Transverse colon (tissue), 4 donors: ENCODE measurements around the gene RNU6-1. TPM values are rescaled to one million over a fixed set of nuclear protein-coding genes. Genes with fewer than 3 reads are reported as not detected.

Experiments used
- DNase-seq: peaks from one replicate; pipeline ENCODE4 v3.0.0-alpha.2; 2019
- H3K27ac ChIP-seq, 4 donors: fragments of 200-600 bp; sonication (generic); 2 replicates each; pipeline ENCODE4 v1.5.1; 2016 to 2018; ENCODE audit warnings: inconsistent platforms in 4 of 4
- H3K27me3 ChIP-seq: fragments of 200-600 bp; sonication (generic); 2 replicates; pipeline ENCODE4 v1.5.1; 2017; ENCODE audit warnings: inconsistent platforms
- H3K36me3 ChIP-seq, 4 donors: fragments of 200-600 bp; sonication (generic); 2 replicates each; pipeline ENCODE4 v1.5.1; 2017 to 2019; ENCODE audit warnings: inconsistent platforms in 4 of 4
- H3K4me1 ChIP-seq, 4 donors: fragments of 200-600 bp; sonication (generic); 2 replicates each; pipeline ENCODE4 v1.5.1; 2017 to 2020; ENCODE audit warnings: inconsistent platforms in 4 of 4
- H3K4me3 ChIP-seq, 4 donors: fragments of 200-600 bp; sonication (generic); 1 replicate in 1 of 4; 2 replicates in 3 of 4; pipeline versions ENCODE4 v1.5.1 to v1.6.1; 2017 to 2019; ENCODE audit warnings: inconsistent platforms in 4 of 4
- H3K9me3 ChIP-seq, 2 donors: fragments of 200-600 bp; sonication (generic); 2 replicates each; pipeline ENCODE4 v1.5.1; 2017 to 2019; ENCODE audit warnings: inconsistent platforms in 2 of 2
- EP300 ChIP-seq: sonication (generic); formaldehyde crosslinking; IDR thresholded peaks from one replicate; pipeline ENCODE4 v1.6.1; 2017; ENCODE audit warnings: antibody characterized with exemption, low read depth
- POLR2A ChIP-seq: fragments of 450-650 bp; IDR thresholded peaks from one replicate; pipeline ENCODE4 v1.6.1; 2016; ENCODE audit warnings: antibody characterized with exemption, mild to moderate bottlenecking, moderate library complexity
- POLR2AphosphoS5 ChIP-seq, 3 donors: sonication (generic); formaldehyde crosslinking; IDR thresholded peaks; one replicate each; pipeline ENCODE4 v1.6.1; 2016; ENCODE audit warnings: antibody characterized with exemption in 3 of 3
- WGBS, 2 donors: methylation state at CpG; one replicate each; pipeline ENCODE4 v1.1.5; 2018; ENCODE audit warnings: low coverage in 1 of 2; 5-methylcytosine and 5-hydroxymethylcytosine counted together
- in situ Hi-C, 4 donors: fragments of 200-750 bp; cut with MboI; loops; one replicate each; pipeline versions ENCODE4 v1.15.0 to v1.15.1; 2017; ENCODE audit warnings: low sequenced_read_pairs in 3 of 4, low pct_ligation_motif_present in 1 of 4, low pct_unique_long_range_greater_than_20kb in 1 of 4
- intact Hi-C: fragments of 100-400 bp; cut with DNase I; formaldehyde crosslinking; loops from one replicate; pipeline ENCODE4 v1.15.1; 2023; ENCODE audit warnings: low total_unique reads
- total RNA-seq, 4 donors: library from RNA; depleted of rRNA; stranded (reverse); fragments of >200 nt; gene quantifications; one replicate each; pipeline ENCODE4 v1.1.0, GENCODE V29; 2016
- TF ChIP-seq, protein P1 (sequence below), 5 experiments: fragments of 200-600 bp in 3 of 5; fragments of 450-650 bp in 2 of 5; sonication (generic) in 3 of 5; IDR thresholded peaks; 1 replicate in 2 of 5; 2 replicates in 3 of 5; pipeline ENCODE4 v1.5.1; 2016 to 2017; ENCODE audit warnings: antibody characterized with exemption in 5 of 5, inconsistent platforms in 3 of 5, mild to moderate bottlenecking in 2 of 5, moderate library complexity in 1 of 5

RNU6-1 gene
- total RNA-seq, 4 donors from 2014 or later = not detected

DNA sequence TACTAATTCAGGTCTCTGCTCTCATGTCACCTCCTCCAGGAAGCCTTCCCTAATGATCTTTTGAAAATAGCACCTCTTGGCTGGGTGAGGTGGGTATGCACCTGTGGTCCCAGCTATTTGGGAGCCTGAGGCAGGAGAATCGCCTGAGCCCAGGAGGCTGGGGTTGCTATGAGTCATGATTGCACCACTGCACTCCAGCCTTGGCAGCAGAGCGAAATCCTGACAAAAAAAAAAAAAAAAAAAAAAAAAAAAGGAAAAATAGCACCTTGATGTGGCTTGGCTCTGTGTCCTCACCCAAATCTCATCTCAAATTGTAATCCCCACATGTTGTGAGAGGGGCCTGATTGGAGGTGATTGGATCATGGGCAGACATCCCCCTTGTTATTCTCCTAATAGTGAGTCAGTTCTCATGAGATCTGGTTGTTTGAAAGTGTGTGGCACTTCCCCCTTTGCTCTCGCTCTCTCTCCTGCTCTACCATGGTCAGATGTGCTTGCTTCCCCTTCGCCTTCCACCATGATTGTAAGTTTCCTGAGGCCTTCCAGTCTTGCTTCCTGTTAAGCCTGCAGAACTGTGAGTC is 11.2 kb upstream of the RNU6-1 start:
- Histone ChIP-seq H3K9me3 (no peaks in the 10 kb centered on the region), H3K27me3 (no peaks in the 10 kb centered on the region), H3K27ac (no peak overlapping the region), H3K36me3 (no peaks in the 10 kb centered on the region), H3K4me1 (no peaks in the 10 kb centered on the region), H3K4me3 (no peak overlapping the region)
- in situ Hi-C loops = loop anchor here in 3 of 4 donors (25.0 kb wide), 2 partner anchors 211 to 311 kb away; partner anchors contain the start of gene PIAS1 (in 3 of the 3)
- DNase-seq = no peak
- TF ChIP-seq EP300 (no peak), POLR2A (no peak), POLR2AphosphoS5 (IDR thresholded peaks at IDR 0.05) (no peak)
- 67 to 83% methylated on average over 2 to 4 of the region's 4 CpGs for WGBS, 2 donors
- intact Hi-C loops = no loop called here

DNA sequence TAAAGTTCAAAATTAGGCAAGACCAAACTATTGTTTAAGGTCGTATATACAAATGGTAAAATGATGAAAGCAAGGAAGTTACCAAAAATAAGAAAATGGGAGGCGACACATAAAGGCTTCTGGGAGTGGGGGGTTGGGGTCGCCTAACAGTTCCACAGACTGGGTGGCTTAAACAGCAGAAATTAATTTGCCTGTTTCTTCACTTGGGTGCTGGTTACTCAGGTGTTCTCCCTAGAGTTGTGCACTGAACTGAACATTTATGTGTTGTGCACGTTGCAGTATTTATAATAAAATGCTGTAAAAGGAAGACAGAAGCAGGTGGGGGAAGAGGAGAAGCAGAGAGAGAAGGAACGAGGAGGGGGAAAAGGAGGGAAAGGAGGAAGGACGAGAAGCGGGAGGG is 10.5 kb upstream of the RNU6-1 start:
- Histone ChIP-seq H3K27ac (no peak overlapping the region), H3K27me3 (no peaks in the 10 kb centered on the region), H3K36me3 (no peaks in the 10 kb centered on the region), H3K9me3 (no peaks in the 10 kb centered on the region), H3K4me1 (no peaks in the 10 kb centered on the region), H3K4me3 (no peak overlapping the region)
- TF ChIP-seq, protein P1, sequence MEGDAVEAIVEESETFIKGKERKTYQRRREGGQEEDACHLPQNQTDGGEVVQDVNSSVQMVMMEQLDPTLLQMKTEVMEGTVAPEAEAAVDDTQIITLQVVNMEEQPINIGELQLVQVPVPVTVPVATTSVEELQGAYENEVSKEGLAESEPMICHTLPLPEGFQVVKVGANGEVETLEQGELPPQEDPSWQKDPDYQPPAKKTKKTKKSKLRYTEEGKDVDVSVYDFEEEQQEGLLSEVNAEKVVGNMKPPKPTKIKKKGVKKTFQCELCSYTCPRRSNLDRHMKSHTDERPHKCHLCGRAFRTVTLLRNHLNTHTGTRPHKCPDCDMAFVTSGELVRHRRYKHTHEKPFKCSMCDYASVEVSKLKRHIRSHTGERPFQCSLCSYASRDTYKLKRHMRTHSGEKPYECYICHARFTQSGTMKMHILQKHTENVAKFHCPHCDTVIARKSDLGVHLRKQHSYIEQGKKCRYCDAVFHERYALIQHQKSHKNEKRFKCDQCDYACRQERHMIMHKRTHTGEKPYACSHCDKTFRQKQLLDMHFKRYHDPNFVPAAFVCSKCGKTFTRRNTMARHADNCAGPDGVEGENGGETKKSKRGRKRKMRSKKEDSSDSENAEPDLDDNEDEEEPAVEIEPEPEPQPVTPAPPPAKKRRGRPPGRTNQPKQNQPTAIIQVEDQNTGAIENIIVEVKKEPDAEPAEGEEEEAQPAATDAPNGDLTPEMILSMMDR (IDR thresholded peaks at IDR 0.05) = no peak
- no peak for TF ChIP-seq POLR2A
- no peak for TF ChIP-seq EP300
- no peak for TF ChIP-seq POLR2AphosphoS5 (IDR thresholded peaks at IDR 0.05)
- no peak for DNase-seq
- in situ Hi-C loops (loop anchor here in 3 of 4 donors (25.0 kb wide), 2 partner anchors 212 to 312 kb away; partner anchors contain the start of gene PIAS1 (in 3 of the 3)), intact Hi-C loops (no loop called here)
- 56 to 65% methylated on average over 4 to 7 of the region's 7 CpGs for WGBS, 2 donors

DNA sequence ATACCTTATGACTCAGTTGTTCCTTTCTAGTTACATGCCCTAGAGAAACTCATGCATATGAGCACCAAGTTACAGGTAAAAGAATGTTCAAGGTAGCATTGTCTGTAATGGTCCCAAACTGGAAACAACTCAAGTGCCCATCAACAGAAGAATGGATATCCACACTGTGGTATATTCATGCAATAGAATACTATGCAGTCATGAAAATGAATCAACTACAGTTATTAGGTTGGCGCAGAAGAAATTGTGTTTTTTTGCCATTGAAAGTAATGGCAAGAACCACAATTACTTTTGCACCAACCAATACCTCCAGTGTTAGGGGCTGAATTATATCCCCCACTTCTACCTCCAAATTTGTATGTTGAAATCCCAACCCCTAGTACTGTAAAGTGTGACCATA is 9.7 kb upstream of the RNU6-1 start:
- H3K4me3 ChIP-seq = no peak overlapping the region
- no peaks in the 10 kb centered on the region for H3K27me3 ChIP-seq
- H3K27ac ChIP-seq = no peak overlapping the region
- WGBS, 2 donors = 96% methylated on average over 1 of the region's 1 CpG; no CpG with 5 or more reads in 1 of the 2 donors
- no peaks in the 10 kb centered on the region for H3K9me3 ChIP-seq
- DNase-seq = no peak
- H3K36me3 ChIP-seq = no peaks in the 10 kb centered on the region
- TF ChIP-seq EP300 (no peak), POLR2AphosphoS5 (IDR thresholded peaks at IDR 0.05) (no peak), POLR2A (no peak)
- TF ChIP-seq, protein P1 (IDR thresholded peaks at IDR 0.05) = no peak
- no peaks in the 10 kb centered on the region for H3K4me1 ChIP-seq
- in situ Hi-C loops = loop anchor here in 1 of 4 donors (25.0 kb wide), 1 partner anchor 912 kb away; no protein-coding TSS in a partner anchor
- intact Hi-C loops = no loop called here

DNA sequence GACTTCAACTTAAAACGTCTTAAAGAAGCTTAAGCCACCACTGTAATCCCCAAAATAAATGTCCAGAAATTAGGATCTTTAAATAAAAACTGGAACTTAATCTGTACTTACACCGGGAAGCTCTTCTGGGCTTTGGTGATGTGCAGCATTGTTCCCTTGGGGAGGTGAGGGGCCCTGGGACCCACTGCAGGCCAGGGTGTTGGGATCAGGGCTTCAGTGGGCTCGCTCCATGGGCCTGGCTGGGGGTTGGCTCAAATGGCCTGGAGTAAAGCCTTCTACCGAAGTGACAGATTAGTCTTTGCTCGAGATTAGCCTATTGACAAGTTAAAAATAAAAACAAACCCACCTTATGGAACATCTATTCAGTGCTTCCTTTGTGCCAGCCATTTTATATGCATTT is 6.1 kb upstream of the RNU6-1 start:
- in situ Hi-C loops = loop anchor here in 1 of 4 donors (25.0 kb wide), 1 partner anchor 909 kb away; no protein-coding TSS in a partner anchor
- TF ChIP-seq POLR2A = no peak
- TF ChIP-seq, protein P1 (IDR thresholded peaks at IDR 0.05) = no peak
- TF ChIP-seq POLR2AphosphoS5 (IDR thresholded peaks at IDR 0.05) = no peak
- TF ChIP-seq EP300 = no peak
- 85 to 88% methylated on average over 3 to 5 of the region's 5 CpGs for WGBS, 2 donors
- Histone ChIP-seq H3K27me3 (no peaks in the 10 kb centered on the region), H3K27ac (no peak overlapping the region), H3K4me3 (no peak overlapping the region), H3K9me3 (no peaks in the 10 kb centered on the region), H3K36me3 (no peaks in the 10 kb centered on the region), H3K4me1 (peaks cover 0 to 7% (median 6%) of the 10 kb centered on the region in 4 donors)
- no peak for DNase-seq
- intact Hi-C loops = no loop called here
